ENCODE measurements around the gene PLEKHM1. TPM values are rescaled to one million over a fixed set of nuclear protein-coding genes. Genes with fewer than 3 reads are reported as not detected.

PLEKHM1 gene
- polyA plus RNA-seq, 2 of the 4 experiments (the other 2 are of a cell fraction) = 13.4 to 14.8 TPM

DNA sequence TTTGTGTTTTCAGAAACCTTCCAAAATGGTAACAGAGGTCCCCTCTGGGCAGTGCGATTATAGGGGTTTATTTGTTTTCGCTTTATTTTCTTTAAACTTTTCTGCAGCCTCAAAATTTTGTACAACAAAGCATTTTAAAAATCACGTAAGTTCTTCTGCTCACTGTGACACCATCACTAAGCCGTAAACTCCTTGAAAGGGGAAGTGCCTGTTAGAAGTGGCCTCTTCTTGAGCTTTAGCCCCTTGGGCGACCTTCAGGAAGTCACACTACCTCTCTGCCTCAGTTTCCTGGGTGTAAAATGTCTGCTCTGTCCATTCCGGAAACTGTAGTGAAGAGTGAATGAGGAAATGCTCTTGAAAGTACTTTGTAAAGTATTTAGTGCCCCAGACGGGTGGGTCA lies 84.4 kb downstream of the PLEKHM1 start:
- Histone ChIP-seq H3K4me3 (no peak overlapping the region), H3K4me1 (peaks cover 37% of the 10 kb centered on the region), H3K4me2 (peak overlapping the region; percentile 63), H3K9me3 (no peaks in the 10 kb centered on the region), H3K27ac (peak overlapping the region; percentile 57 to 73; a peak in 4 of 6 replicates)
- ATAC-seq = no peak
- WGBS (ENCODE audit: missing lambda C conversion rate) = 92% methylated on average over 7 of the region's 7 CpGs
- no peak for FAIRE-seq
- no peak for TF ChIP-seq GATA3 (IDR thresholded peaks at IDR 0.05; ENCODE audit: borderline replicate concordance)
- TF ChIP-seq HOXA7 (CRISPR knock-in tag; IDR thresholded peaks at IDR 0.05) = no peak
- no peak for TF ChIP-seq CBX2 (IDR thresholded peaks at IDR 0.05; ENCODE audit: borderline replicate concordance, low read depth)
- no peak for TF ChIP-seq HOXB13 (CRISPR knock-in tag; IDR thresholded peaks at IDR 0.05; ENCODE audit: low read depth)
- TF ChIP-seq FOXS1 (CRISPR knock-in tag; IDR thresholded peaks at IDR 0.05) = no peak
- no peak for TF ChIP-seq MYC (IDR thresholded peaks at IDR 0.05; ENCODE audit: borderline replicate concordance, low read length)
- no peak for TF ChIP-seq SREBF2 (IDR thresholded peaks at IDR 0.05)
- no peak for TF ChIP-seq BHLHE40 (IDR thresholded peaks at IDR 0.05; ENCODE audit: low read depth, low read length)
- no peak for TF ChIP-seq RAD21 (conservative IDR thresholded peaks at IDR 0.05 in 1 of 2, IDR thresholded peaks at IDR 0.05 in 1 of 2)
- TF ChIP-seq ZSCAN20 (CRISPR knock-in tag; IDR thresholded peaks at IDR 0.05) = no peak
- ChIA-PET CTCF (interaction anchor here (1.0 to 13.5 kb wide), 6 partner anchors 10 to 187 kb away, joined by 3 to 162 read pairs (median 6); no protein-coding TSS in a partner anchor), POLR2A (no interaction called here)
- no peak for DNase-seq (ENCODE audit: low read depth in 1 of 2, low spot score in 1 of 2)

- peak in 1 of 2 experiments; percentile 42 for DNase-seq (ENCODE audit: low read depth in 1 of 2, low spot score in 1 of 2)
- peak overlapping the region in 1 of 2 experiments; percentile 10; a peak in 1 of 6 replicates for H3K27ac ChIP-seq
- no peak overlapping the region for H3K4me2 ChIP-seq
- no peak overlapping the region for H3K4me3 ChIP-seq
- ATAC-seq = peak in 1 of 2 experiments; percentile 57; a peak in 3 of 6 replicates
- TF ChIP-seq, protein P1, sequence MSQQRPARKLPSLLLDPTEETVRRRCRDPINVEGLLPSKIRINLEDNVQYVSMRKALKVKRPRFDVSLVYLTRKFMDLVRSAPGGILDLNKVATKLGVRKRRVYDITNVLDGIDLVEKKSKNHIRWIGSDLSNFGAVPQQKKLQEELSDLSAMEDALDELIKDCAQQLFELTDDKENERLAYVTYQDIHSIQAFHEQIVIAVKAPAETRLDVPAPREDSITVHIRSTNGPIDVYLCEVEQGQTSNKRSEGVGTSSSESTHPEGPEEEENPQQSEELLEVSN (IDR thresholded peaks at IDR 0.05; ENCODE audit: borderline replicate concordance, low read depth) = no peak
- TF ChIP-seq, protein P2, sequence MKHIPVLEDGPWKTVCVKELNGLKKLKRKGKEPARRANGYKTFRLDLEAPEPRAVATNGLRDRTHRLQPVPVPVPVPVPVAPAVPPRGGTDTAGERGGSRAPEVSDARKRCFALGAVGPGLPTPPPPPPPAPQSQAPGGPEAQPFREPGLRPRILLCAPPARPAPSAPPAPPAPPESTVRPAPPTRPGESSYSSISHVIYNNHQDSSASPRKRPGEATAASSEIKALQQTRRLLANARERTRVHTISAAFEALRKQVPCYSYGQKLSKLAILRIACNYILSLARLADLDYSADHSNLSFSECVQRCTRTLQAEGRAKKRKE (CRISPR knock-in tag; IDR thresholded peaks at IDR 0.05; ENCODE audit: low read depth) = no peak
- H3K4me1 ChIP-seq = peaks cover 37% of the 10 kb centered on the region
- ChIA-PET POLR2A (no interaction called here), CTCF (interaction anchor here (1.7 to 25.8 kb wide), 5 partner anchors 9 to 126 kb away, joined by 5 to 1120 read pairs (median 162); partner anchors contain the start of gene SPATA32)
- WGBS (ENCODE audit: missing lambda C conversion rate) = 92% methylated on average over 40 of the region's 48 CpGs
- no peaks in the 10 kb centered on the region for H3K9me3 ChIP-seq
- FAIRE-seq = no peak
These were observed 85.1 kb downstream of the PLEKHM1 start for GRCh38 chr17:45405250-45406086.

- CTCF ChIA-PET = interaction anchor here (0.8 to 25.8 kb wide), 4 partner anchors 10 to 186 kb away, joined by 3 to 1120 read pairs (median 168); partner anchors contain the start of gene SPATA32
- no peak for ATAC-seq
These were observed 85.7 kb downstream of the PLEKHM1 start for GRCh38 chr17:45404870-45405249.

DNA sequence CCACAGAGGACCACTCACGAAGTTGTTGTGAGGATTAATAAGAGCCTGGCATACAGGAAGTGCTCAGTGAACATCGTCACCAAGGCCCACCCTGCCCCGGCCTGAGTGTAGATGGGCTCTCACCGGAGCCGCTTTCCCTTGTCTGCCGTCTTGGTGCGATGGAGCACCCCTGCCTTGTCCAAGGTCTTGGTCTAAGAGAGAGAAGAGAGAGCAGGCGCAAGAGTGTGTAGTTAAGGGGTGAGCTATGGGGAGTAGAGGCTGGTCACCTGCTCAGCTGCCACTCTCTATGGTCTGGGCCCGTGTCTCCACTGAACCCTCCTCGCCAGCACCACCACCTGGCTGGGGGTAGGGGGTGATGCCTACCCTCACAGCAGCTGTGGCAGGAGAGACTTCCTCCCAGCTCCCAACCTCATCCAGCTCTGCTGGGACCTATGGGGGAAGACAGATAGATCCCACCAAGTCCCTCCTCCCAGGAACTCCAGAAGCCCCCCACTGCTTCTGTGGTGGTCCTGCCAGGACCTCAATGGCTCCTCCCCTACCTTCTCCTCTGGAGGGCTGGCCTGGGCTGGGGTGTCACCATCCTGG lies 86.5 kb downstream of the PLEKHM1 start:
- ATAC-seq (peak in 1 of 2 experiments; percentile 8; a peak in 2 of 6 replicates), FAIRE-seq (no peak), DNase-seq (ENCODE audit: low read depth in 1 of 2, low spot score in 1 of 2) (no peak)
- TF ChIP-seq, protein P3, sequence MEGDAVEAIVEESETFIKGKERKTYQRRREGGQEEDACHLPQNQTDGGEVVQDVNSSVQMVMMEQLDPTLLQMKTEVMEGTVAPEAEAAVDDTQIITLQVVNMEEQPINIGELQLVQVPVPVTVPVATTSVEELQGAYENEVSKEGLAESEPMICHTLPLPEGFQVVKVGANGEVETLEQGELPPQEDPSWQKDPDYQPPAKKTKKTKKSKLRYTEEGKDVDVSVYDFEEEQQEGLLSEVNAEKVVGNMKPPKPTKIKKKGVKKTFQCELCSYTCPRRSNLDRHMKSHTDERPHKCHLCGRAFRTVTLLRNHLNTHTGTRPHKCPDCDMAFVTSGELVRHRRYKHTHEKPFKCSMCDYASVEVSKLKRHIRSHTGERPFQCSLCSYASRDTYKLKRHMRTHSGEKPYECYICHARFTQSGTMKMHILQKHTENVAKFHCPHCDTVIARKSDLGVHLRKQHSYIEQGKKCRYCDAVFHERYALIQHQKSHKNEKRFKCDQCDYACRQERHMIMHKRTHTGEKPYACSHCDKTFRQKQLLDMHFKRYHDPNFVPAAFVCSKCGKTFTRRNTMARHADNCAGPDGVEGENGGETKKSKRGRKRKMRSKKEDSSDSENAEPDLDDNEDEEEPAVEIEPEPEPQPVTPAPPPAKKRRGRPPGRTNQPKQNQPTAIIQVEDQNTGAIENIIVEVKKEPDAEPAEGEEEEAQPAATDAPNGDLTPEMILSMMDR (IDR thresholded peaks at IDR 0.05) = no peak
- TF ChIP-seq, protein P2 (CRISPR knock-in tag; IDR thresholded peaks at IDR 0.05; ENCODE audit: low read depth) = no peak
- no peak for TF ChIP-seq RFX5 (IDR thresholded peaks at IDR 0.05)
- no peak for TF ChIP-seq TFCP2L1 (CRISPR knock-in tag; IDR thresholded peaks at IDR 0.05)
- TF ChIP-seq ZFP36 (IDR thresholded peaks at IDR 0.05; ENCODE audit: borderline replicate concordance, partially characterized antibody) = no peak
- TF ChIP-seq PHF8 (IDR thresholded peaks at IDR 0.05; ENCODE audit: borderline replicate concordance, low read depth) = no peak
- no peak for TF ChIP-seq ZC3H11A (IDR thresholded peaks at IDR 0.05)
- TF ChIP-seq HOXA7 (CRISPR knock-in tag; IDR thresholded peaks at IDR 0.05) = no peak
- Histone ChIP-seq H3K9me3 (no peaks in the 10 kb centered on the region), H3K27ac (no peak overlapping the region), H3K4me2 (no peak overlapping the region), H3K4me3 (no peak overlapping the region), H3K4me1 (peaks cover 36% of the 10 kb centered on the region)
- ChIA-PET POLR2A (no interaction called here), CTCF (interaction anchor here (0.6 to 25.8 kb wide), 9 partner anchors 9 to 351 kb away, joined by 3 to 1120 read pairs (median 4); partner anchors contain the start of gene SPATA32)
- 87% methylated on average over 10 of the region's 10 CpGs for WGBS (ENCODE audit: missing lambda C conversion rate)

More at GRCh38 chr17:45404870-45405249, 85.7 kb downstream of the PLEKHM1 start:
- H3K4me3 ChIP-seq = no peak overlapping the region
- H3K4me1 ChIP-seq = peaks cover 37% of the 10 kb centered on the region
- TF ChIP-seq RARB (CRISPR knock-in tag; IDR thresholded peaks at IDR 0.05) (no peak), MAFK (IDR thresholded peaks at IDR 0.05; ENCODE audit: partially characterized antibody) (no peak), BHLHE40 (IDR thresholded peaks at IDR 0.05; ENCODE audit: low read depth, low read length) (no peak), RFX5 (IDR thresholded peaks at IDR 0.05) (no peak), ZC3H11A (IDR thresholded peaks at IDR 0.05) (no peak), HES2 (IDR thresholded peaks at IDR 0.05) (no peak)
- DNase-seq (ENCODE audit: low read depth in 1 of 2, low spot score in 1 of 2) (no peak), FAIRE-seq (no peak)
- POLR2A ChIA-PET = no interaction called here
- H3K27ac ChIP-seq = no peak overlapping the region
- no peaks in the 10 kb centered on the region for H3K9me3 ChIP-seq
- 87% methylated on average over 14 of the region's 14 CpGs for WGBS (ENCODE audit: missing lambda C conversion rate)
- no peak overlapping the region for H3K4me2 ChIP-seq
